Skin epidermis (tissue), 12 donors: Measurements from ENCODE around the gene SLC25A45.

Experiments used
- H3K27ac ChIP-seq, 21 experiments: fragments of 200-600 bp; sonication (generic) in 11 of 21; one replicate each; pipeline ENCODE4 v1.5.0; 2020; ENCODE audit warnings: mild to moderate bottlenecking in 3 of 21, inconsistent platforms in 2 of 21, moderate library complexity in 2 of 21
- H3K4me3 ChIP-seq, 7 experiments: fragments of 200-600 bp; sonication (generic) in 2 of 7; one replicate each; pipeline ENCODE4 v1.5.0; 2020; ENCODE audit warnings: inconsistent platforms in 2 of 7, mild to moderate bottlenecking in 2 of 7, moderate library complexity in 1 of 7

SLC25A45 gene

DNA sequence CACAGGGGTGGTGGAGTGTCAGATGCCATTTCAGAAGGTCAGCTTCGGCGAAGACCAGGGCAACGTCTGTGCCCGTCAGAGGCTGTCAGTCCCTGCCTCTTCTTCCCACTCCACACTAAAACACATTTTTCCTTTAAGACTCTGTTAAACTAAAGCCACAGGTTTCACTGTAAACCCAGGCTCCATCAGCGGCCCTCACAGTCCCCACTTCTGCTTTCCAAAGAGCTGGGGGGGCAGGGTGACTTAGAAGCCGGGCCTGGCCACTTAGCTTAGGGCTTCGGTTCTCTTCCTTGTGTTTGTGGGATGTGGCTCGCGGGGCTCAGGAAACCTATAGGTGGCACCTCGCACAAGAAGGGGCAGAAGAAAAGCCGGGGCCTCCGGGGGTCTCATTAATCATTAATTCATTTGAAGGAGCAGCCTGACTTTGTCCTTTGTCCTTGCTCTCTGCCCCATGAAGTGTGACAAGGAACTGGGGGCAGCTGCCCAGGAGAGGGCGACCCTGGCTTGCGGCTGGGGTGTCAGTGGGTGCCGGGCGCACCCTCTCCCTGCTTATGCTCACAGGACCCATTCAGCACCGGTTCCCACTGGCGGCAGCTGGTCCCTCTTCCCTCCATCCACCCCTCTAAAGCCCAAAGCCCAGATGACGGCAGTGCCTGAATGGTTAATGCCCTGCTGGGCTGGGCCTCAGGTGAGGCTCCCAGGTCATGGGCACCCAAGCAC lies 4.1 kb downstream of the SLC25A45 start:
- H3K27ac ChIP-seq, result peak overlapping the region in 10 of 21 experiments; percentile 15 to 73 (median 48)
- no peak overlapping the region for H3K4me3 ChIP-seq

DNA sequence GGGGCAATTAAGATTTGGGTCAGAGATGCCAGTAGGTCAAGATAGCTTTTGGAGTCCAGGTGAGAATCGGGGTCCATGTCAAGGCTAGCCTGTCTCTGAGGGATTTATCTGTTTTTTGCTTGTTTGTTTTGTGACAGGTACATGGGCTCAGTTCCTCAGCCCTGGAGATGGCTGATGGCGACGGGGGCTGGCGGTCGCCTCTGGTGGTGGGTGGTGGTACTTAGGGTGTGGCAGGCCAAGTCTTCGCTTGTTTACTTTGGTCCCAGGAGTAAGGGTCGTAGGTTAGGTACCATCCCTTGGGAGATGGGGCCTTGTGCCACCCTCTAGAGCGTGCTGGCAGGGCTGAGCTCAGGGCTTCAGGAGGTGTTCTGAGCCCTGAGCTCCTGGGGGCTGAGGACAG lies 4.7 kb downstream of the SLC25A45 start:
- H3K4me3 ChIP-seq, result no peak overlapping the region
- H3K27ac ChIP-seq, result peak overlapping the region in 10 of 21 experiments; percentile 15 to 73 (median 48)

DNA sequence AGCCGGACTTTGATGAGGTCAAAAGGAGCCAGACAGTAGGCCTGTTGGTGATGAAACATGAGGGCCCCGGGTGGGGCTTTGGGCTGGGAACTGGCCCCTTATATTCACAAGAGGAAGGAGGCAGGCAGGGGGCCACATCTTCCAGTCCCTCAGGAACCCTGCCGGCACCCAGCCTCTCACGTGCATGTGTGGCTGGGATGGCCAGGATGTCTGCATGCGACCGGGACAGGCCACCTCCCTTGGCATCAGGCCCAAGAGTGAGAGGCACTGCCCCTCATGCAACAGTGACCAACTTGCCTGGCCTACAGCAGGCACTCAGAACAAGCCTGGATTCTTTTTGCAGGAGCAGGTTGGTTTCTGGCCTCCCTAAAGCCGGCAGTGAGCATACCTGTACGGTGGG lies 5.4 kb downstream of the SLC25A45 start:
- Histone ChIP-seq H3K27ac (peak overlapping the region in 3 of 21 experiments; percentile 17 to 73 (median 68)), H3K4me3 (no peak overlapping the region)

DNA sequence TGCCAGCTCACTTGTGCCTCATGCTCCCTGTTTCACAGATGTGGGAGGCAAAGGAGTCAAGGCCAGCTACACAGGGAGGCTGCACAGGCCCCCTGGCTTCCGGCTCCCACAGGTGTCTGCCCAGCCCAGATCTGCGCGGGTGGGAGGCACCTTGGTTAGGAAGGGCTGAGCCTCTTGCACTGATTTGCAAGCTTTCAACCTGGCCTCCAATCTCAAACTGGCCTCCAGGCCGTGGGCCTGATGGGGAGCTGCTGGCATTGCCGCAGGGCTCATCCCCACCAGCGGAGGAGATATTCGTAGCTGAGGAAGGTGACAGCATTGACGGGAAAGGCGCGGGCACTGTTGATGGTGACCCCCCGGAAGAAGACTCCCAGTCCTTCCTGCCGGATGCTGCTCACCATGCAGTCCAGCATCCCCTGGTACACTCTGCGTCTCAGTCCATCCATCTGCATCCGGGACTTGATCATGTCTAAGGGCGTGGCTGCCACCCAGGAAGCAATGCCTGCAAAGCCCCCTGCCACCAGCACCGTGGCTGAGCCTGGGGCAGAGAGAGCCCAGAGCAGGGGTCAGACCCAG lies 6.2 kb downstream of the SLC25A45 start:
- no peak overlapping the region for H3K27ac ChIP-seq
- H3K4me3 ChIP-seq, result no peak overlapping the region

DNA sequence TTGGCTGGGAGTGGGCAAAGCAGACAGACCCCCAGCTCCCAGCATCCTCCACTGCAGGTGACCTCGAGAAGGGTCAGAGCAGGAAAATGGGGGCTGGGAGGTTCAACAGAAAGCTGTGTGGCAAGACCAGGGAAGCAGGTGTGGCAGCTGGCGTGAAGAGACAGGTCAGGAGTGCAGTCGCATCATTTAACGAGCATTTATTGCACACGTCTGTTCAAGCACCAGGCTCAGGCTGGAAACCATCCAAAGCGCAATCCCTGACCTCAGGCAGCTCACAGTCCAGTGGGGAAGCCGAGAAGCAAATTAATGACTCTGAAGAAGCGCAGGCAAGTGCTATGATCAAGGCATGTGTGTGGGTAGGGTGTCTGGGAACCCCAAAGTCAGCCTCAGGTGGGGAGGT lies 7.4 kb downstream of the SLC25A45 start:
- H3K27ac ChIP-seq, result peak overlapping the region in 1 of 21 experiments; percentile 24
- no peak overlapping the region for H3K4me3 ChIP-seq

DNA sequence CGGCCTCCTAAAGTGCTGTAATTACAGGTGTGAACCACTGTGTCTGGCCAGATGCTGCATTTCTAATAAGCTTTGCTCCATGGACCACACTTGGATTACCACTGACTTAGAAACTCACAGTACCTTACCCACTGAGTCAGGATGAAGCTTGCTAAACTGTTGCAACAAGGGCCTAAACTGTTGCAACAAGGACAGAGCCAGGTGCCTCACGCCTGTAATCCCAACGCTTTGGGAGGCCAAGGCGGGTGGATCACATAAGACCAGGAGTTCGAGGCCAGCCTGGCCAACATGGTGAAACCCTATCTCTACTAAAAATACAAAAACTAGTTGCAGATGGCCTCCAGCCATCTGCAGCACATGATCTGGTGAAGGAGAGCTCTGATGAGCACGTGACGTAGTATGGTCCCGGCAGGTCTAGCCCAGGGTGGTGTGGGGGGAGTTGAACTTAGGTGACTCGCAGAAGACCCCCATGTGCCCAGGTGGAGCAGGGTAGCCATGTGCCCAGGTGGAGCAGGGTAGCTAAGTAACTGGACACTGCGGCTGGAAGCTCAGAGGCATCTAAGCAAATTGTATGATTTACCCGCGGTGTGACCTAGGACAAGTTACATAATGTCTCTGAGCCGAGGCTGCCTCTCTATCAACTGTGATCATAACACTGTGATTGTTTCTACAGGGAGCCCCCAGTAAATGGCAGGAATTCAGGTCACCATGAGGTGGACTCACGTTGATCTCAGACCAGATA lies 8.4 kb downstream of the SLC25A45 start:
- no peak overlapping the region for H3K27ac ChIP-seq
- H3K4me3 ChIP-seq, result no peak overlapping the region

DNA sequence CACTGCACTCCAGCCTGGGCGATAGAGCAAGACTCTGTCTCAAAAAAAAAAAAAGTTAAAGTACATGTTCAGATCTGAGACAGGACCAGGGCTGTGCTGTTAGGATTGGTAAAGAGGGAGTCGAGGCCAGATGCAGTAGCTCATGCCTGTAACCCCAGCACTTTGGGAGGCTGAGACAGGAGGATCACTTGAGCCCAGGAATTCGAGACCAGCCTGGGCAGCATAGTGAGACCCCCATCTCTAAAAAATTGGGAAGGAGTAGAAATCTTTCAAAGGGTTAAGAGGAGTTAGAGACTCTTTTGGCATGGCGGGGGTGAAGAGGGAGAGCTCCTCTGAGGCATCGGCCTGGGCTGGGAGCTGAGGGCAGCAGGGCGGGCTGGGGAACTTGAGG lies 11.8 kb downstream of the SLC25A45 start:
- H3K27ac ChIP-seq, result peak overlapping the region in 3 of 21 experiments; percentile 26 to 64 (median 43)
- H3K4me3 ChIP-seq, result no peak overlapping the region

DNA sequence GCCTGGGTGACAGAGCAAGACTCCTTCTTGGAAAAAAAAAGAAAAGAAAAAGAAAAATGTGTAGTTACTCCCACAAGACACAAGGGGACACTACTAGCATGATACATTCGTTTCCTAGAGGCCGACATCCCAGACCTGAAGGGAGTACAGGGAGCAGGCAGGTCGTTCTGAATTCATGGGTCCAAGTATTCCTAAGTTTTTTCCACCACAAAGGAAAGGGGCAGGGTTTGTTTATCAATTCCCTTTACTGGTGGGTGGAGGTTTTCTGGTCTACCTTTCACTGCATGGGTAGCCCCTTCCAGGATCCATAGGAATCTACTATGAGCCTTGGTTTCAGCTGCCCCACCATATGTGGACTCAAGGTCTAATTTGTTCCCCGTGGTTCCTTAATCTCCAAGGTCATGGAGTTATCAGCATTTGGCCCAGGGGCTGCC lies 16.1 kb downstream of the SLC25A45 start:
- Histone ChIP-seq H3K4me3 (no peak overlapping the region), H3K27ac (peak overlapping the region in 1 of 21 experiments; percentile 10)

DNA sequence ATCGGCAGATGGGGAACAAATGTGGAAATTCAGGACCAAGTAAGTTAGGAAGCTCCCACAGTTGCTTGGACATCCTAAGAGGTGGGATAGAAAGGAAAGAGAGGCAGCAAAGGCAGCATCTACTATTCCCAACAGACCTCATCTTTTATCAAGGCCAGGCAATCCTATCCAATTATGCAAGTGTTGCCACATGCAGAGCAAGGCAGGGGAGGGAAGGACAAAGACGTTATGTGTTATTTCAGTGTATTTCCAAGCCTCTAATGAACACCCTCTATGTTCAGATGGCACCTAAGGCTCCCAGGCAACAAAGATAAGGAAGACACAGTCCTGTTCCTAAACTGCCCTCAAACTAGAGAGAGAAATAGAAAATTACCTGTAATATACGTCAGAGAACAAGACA lies 18.7 kb downstream of the SLC25A45 start:
- no peak overlapping the region for H3K27ac ChIP-seq

DNA sequence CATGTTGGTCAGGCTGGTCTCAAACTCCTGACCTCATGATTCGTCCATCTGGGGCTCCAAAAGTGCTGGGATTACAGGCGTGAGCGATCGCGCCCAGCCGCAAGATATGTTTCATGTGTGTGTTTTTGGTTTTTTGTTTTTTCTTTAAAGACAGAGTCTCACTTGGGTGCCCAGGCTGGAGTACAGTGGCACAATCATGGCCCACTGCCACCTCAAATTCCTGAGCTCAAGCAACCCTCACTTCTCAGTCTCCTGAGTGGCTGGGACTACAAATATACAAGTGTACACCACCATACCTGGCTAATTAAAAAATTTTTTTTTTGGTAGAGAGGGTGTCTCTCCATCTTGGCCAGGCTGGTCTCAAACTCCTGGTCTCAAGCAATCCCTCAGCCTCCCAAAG lies 19.5 kb downstream of the SLC25A45 start:
- Histone ChIP-seq H3K4me3 (no peak overlapping the region), H3K27ac (peak overlapping the region in 3 of 21 experiments; percentile 14 to 31 (median 17))

More for the DNA sequence above, 18.7 kb downstream of the SLC25A45 start:
- no peak overlapping the region for H3K4me3 ChIP-seq

DNA sequence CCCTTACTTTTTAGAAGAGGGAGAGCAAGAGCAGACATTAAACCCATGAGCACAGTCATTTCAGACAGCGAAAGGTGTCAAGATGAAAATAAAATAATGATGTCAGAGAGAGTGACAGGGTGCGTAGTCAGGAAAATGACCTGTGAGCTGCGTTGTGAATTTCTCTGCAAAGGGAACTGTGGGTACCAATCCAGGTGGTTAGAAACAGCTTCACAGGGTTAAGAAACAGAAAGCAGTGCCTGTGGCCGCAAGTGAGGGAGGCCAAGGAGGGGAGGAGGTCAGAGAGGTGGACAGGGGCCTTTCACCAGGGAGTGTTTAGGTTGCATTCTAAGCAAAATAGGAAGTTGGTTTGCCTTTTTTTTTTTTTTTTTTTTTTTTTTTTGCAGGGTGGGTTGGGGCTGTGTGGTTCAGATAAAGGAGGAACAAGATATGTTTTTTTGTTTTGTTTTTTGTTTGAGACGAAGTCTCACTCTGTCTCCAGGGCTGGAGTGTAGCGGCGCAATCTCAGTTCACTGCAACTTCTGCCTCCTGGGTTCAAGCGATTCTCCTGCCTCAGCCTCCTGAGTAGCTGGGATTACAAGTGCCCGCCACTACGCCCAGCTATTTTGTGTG lies 20.0 kb downstream of the SLC25A45 start:
- no peak overlapping the region for H3K4me3 ChIP-seq
- peak overlapping the region in 3 of 21 experiments; percentile 14 to 31 (median 17) for H3K27ac ChIP-seq

DNA sequence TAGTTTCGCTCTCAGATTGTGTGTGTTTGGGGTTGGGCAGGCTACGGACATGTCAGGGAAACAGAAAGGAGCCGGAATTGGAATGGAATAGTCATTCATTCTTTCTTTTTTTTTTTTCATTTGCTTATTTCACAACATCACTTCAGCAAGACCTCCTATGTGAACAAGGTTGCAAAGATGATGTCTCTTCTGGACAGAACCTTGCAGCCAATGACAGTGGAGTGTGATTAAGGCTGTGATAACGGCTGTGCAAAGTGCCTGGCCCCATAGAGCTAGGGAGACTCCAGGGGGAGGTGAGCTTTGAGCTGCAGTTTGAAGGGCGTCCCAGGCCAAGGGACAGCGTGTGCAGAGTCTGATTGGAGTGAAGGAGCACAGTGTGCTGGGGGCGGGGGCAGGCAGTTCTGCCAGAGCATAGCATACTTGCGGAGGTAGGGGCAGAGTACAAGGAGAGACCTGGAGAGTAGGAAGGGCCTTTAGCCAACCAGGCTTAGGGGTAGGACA lies 24.5 kb downstream of the SLC25A45 start:
- Histone ChIP-seq H3K4me3 (no peak overlapping the region), H3K27ac (no peak overlapping the region)

DNA sequence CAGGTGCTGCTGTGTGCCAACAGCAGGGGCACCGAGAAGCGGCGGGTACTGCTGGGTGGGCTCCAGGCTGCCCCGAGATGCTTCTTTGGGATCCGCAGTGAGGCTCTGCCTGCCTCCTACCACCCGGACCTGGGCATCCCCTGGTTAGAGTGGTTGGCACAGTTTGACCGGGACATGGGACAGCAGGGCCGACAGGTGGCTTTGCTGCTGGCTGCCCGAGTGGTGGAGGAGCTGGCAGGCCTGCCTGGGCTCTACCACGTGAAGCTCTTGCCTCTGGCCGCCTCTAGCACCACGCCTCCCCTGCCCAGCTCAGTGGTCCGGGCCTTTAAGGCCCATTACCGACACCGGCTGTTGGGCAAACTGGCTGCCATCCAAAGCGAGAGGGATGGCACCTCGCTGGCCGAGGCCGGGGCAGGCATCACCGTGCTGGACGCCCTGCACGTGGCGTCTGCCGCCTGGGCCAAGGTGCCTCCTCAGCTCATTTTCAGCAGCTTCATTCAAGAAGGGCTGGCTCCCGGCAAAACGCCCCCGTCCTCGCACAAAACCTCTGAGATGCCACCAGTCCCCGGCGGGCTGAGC lies 26.0 kb downstream of the SLC25A45 start:
- Histone ChIP-seq H3K27ac (no peak overlapping the region), H3K4me3 (peak overlapping the region in 1 of 7 experiments; percentile 79)

DNA sequence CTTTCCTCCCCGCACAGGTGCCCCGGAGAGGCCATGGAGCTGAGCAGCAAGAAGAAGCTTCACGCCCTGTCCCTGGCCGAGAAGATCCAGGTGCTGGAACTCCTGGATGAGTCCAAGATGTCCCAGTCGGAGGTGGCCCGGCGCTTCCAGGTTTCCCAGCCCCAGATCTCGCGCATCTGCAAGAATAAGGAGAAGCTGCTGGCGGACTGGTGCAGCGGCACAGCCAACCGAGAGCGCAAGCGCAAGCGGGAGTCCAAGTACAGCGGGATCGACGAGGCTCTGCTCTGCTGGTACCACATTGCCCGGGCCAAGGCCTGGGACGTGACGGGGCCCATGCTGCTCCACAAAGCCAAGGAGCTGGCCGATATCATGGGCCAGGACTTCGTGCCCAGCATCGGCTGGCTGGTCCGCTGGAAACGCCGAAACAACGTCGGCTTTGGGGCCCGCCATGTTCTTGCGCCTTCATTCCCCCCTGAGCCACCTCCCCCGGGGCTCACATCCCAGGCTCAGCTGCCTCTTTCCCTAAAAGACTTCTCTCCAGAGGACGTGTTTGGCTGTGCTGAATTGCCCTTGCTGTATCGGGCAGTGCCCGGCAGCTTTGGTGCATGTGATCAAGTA lies 26.6 kb downstream of the SLC25A45 start:
- peak overlapping the region in 5 of 7 experiments; percentile 17 to 79 (median 62) for H3K4me3 ChIP-seq
- peak overlapping the region in 1 of 21 experiments; percentile 66 for H3K27ac ChIP-seq

DNA sequence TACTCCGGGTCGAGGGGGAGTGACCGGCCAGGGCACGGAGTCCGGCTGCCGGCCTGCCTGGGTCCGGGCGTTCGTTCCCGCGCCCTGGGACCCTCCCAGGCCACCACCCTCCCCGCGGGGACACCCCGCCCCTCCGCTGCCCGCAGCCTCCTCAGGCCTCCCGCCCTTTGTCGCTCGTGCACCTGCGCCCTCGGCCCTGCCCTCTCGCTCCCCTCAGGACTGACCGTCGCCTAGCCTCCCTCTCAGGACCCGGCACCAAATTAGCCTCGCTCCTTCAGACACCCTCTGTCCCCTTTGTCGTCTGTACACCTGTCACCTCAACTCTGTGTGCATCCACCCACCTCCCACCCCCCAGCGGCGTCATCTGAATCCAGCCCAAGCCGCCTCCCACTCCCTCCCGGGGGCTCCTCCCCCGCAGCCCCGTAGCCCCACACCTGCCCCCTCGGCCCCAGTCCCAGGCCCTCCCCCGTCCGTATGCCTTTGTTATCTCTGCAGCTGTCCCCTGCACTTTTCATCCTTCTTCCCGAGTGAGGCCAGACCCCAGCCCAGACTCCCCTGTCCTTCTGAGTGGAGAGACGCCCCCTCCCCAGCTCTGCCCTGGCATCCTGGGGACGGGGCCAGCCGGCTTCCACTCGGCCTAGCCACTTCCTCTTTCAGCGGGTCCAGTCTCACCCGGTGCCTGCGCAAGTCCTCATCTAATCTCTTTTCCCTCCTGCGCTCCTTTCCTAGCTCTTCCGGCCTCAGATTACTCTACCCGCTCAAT lies 27.3 kb downstream of the SLC25A45 start:
- Histone ChIP-seq H3K4me3 (peak overlapping the region; percentile 54 to 79 (median 65)), H3K27ac (peak overlapping the region in 14 of 21 experiments; percentile 4 to 75 (median 45))

DNA sequence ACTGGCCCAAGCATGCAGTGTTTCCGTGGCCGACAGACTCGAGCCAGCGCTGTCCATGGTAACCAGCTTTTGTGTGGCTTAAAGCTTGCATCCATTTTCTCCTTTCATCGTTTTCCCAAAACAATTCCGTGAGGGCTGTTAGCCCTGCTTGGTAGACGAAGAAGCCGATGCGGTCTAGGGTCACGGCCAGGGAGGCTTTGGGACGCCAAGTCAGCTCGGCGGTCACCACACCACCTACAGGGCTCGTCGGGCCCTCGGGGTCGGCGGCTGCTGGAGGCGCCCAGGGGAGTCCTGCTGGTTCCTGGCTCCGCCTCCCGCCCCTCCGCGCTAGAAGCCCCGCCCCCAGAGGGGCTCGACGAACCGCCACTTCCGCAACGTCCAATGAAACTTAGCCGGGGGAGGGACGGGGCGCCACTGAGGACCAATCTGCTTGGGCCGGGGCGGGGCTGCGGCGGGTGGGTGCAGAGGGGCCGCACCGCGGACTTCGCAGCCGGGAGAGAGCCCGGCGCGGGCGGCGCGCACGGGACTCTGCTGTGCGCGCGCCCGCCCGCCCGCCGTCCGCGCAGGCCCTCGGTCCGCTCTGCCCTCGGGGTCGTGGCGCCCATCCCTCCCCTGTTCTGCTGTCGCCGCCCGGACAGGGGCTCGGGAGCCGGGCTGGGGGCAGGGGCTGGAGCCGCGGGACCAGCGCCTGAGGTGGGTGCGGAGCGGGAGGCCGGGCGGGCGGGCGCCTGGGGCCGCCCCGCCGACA lies 28.0 kb downstream of the SLC25A45 start, which contains the start of gene TIGD3:
TSS of gene TIGD3 (plus strand) at position 487 of the 748 bp plus-strand sequence. CDS start 1,058 bp downstream, outside the sequence.
- peak within 1 kb of the TSS in 15 of 21 experiments; percentile 4 to 75 (median 45) for H3K27ac ChIP-seq
- peak within 1 kb of the TSS; percentile 54 to 79 (median 65) for H3K4me3 ChIP-seq

DNA sequence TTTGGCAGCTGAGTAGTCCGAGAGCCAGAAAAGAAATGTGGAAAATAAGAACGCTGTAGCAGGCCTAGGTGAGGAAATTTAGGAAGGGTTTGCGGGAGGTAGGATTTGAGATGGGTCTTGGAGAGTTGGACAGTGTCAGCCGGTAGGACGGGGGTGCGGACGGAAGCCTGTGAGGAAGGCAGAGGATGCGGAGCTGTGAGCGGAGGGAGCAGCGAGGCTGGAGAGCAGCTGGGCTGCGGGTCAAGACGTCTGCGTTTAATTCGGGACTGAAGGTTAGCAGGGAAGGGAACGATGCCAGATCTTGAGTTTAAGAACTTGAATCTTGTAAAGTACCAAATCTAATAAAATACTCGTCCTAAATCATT lies 28.6 kb downstream of the SLC25A45 start:
- H3K27ac ChIP-seq, result peak overlapping the region in 8 of 21 experiments; percentile 2 to 66 (median 29)

More for the DNA sequence above, 28.6 kb downstream of the SLC25A45 start:
- H3K4me3 ChIP-seq, result peak overlapping the region; percentile 22 to 79 (median 65)
